Thymus (tissue), 11 donors: Measurements from ENCODE around the gene CMIP. TPM values are rescaled to one million over a fixed set of nuclear protein-coding genes. Genes with fewer than 3 reads are reported as not detected.

ENCODE experiments used
- DNase-seq, 9 donors: peaks; one replicate each; pipeline ENCODE4 v3.0.0-alpha.2; 2013; ENCODE audit warnings: low spot score in 9 of 9, low read depth in 6 of 9, missing footprints in 1 of 9
- H3K27ac ChIP-seq, 2 donors: one replicate each; pipeline ENCODE4 v1.5.1; 2013; ENCODE audit warnings: control low read depth in 1 of 2, low read depth in 1 of 2, low read length in 1 of 2, mild to moderate bottlenecking in 1 of 2, moderate library complexity in 1 of 2
- H3K27me3 ChIP-seq, 2 donors: one replicate each; pipeline ENCODE4 v1.5.1; 2013; ENCODE audit warnings: low read length in 1 of 2; ENCODE audit not compliant: control insufficient read depth in 2 of 2, insufficient read depth in 1 of 2
- H3K36me3 ChIP-seq, 2 donors: one replicate each; pipeline ENCODE4 v1.5.1; 2013; ENCODE audit warnings: low read length in 1 of 2, mild to moderate bottlenecking in 1 of 2, moderate library complexity in 1 of 2; ENCODE audit not compliant: control insufficient read depth in 2 of 2, insufficient read depth in 2 of 2
- H3K4me1 ChIP-seq, 2 donors: one replicate each; pipeline ENCODE4 v1.5.1; 2013; ENCODE audit warnings: low read length in 2 of 2; ENCODE audit not compliant: control insufficient read depth in 2 of 2, insufficient read depth in 2 of 2
- H3K4me3 ChIP-seq, 2 donors: one replicate each; pipeline ENCODE4 v1.5.1; 2013; ENCODE audit warnings: low read length in 2 of 2, control low read depth in 1 of 2, mild to moderate bottlenecking in 1 of 2
- H3K9me3 ChIP-seq, 2 donors: one replicate each; pipeline ENCODE4 v1.5.1; 2013; ENCODE audit warnings: low read length in 1 of 2, mild to moderate bottlenecking in 1 of 2; ENCODE audit not compliant: control insufficient read depth in 2 of 2, insufficient read depth in 1 of 2
- WGBS: extraction: QIAGEN DNeasy Blood & Tissue Kit; methylation state at CpG from one replicate; pipeline ENCODE4 v1.1.7; 2013; 5-methylcytosine and 5-hydroxymethylcytosine counted together
- polyA plus RNA-seq: library from polyadenylated mRNA; stranded (reverse); fragments of 200-250 nt; gene quantifications from one replicate; pipeline ENCODE4 v1.2.3, GENCODE V29; 2013
- total RNA-seq: library from RNA; stranded (reverse); fragments of 120-200 nt; gene quantifications from one replicate; pipeline ENCODE4 v1.2.4, GENCODE V29; 2013
- donor health status: healthy.

CMIP gene
- total and polyA plus RNA-seq, 2 donors, result 5.2 to 19.4 TPM

GRCh38 chr16:81469710-81470535 is 25.3 kb downstream of the CMIP start:
- H3K27me3 ChIP-seq, result no peaks in the 10 kb centered on the region
- WGBS, result 21% methylated on average over 13 of the region's 13 CpGs
- no peaks in the 10 kb centered on the region for H3K9me3 ChIP-seq
- DNase-seq, result peak in 8 of 9 donors; percentile 55 to 90 (median 66)
- H3K27ac ChIP-seq, result peak overlapping the region; percentile 61 to 93
- peaks cover 38 to 73% of the 10 kb centered on the region in 2 donors for H3K4me1 ChIP-seq
- H3K36me3 ChIP-seq, result peaks cover 6 to 14% of the 10 kb centered on the region in 2 donors
- H3K4me3 ChIP-seq, result peak overlapping the region in 1 of 2 donors; percentile 32

- 96% methylated on average over 9 of the region's 9 CpGs for WGBS
- peaks cover 38 to 73% of the 10 kb centered on the region in 2 donors for H3K4me1 ChIP-seq
These were observed 26.4 kb downstream of the CMIP start for GRCh38 chr16:81470796-81471636.

GRCh38 chr16:81471882-81472281 is 27.3 kb downstream of the CMIP start:
- Histone ChIP-seq H3K4me1 (peaks cover 40 to 71% of the 10 kb centered on the region in 2 donors), H3K9me3 (peaks cover 0 to 1% of the 10 kb centered on the region in 2 donors), H3K4me3 (no peak overlapping the region), H3K27me3 (no peaks in the 10 kb centered on the region), H3K27ac (no peak overlapping the region), H3K36me3 (peaks cover 6 to 8% of the 10 kb centered on the region in 2 donors)
- DNase-seq, result no peak
- WGBS, result 94% methylated on average over 8 of the region's 8 CpGs

More at GRCh38 chr16:81470796-81471636, 26.4 kb downstream of the CMIP start:
- Histone ChIP-seq H3K27me3 (no peaks in the 10 kb centered on the region), H3K36me3 (peaks cover 6 to 8% of the 10 kb centered on the region in 2 donors), H3K9me3 (peaks cover 0 to 1% of the 10 kb centered on the region in 2 donors), H3K4me3 (no peak overlapping the region), H3K27ac (peak overlapping the region in 1 of 2 donors; percentile 61)
- no peak for DNase-seq

GRCh38 chr16:81472391-81472790 is 27.8 kb downstream of the CMIP start:
- Histone ChIP-seq H3K4me3 (no peak overlapping the region), H3K27me3 (no peaks in the 10 kb centered on the region), H3K36me3 (peaks cover 6 to 10% of the 10 kb centered on the region in 2 donors), H3K4me1 (peaks cover 40 to 71% of the 10 kb centered on the region in 2 donors), H3K9me3 (peaks cover 0 to 1% of the 10 kb centered on the region in 2 donors), H3K27ac (no peak overlapping the region)
- DNase-seq, result no peak
- 89% methylated on average over 7 of the region's 7 CpGs for WGBS

- 96% methylated on average over 14 of the region's 14 CpGs for WGBS
These were observed 28.5 kb downstream of the CMIP start for GRCh38 chr16:81473066-81473488.

GRCh38 chr16:81473558-81473957 is 28.9 kb downstream of the CMIP start:
- H3K36me3 ChIP-seq, result peaks cover 6 to 10% of the 10 kb centered on the region in 2 donors
- H3K27ac ChIP-seq, result peak overlapping the region in 1 of 2 donors; percentile 17
- peaks cover 0 to 1% of the 10 kb centered on the region in 2 donors for H3K9me3 ChIP-seq
- 91% methylated on average over 10 of the region's 10 CpGs for WGBS
- no peak overlapping the region for H3K4me3 ChIP-seq
- peaks cover 32 to 71% of the 10 kb centered on the region in 2 donors for H3K4me1 ChIP-seq
- H3K27me3 ChIP-seq, result no peaks in the 10 kb centered on the region
- no peak for DNase-seq

More at GRCh38 chr16:81473066-81473488, 28.5 kb downstream of the CMIP start:
- Histone ChIP-seq H3K27ac (no peak overlapping the region), H3K4me1 (peaks cover 37 to 71% of the 10 kb centered on the region in 2 donors), H3K36me3 (peaks cover 6 to 10% of the 10 kb centered on the region in 2 donors), H3K4me3 (no peak overlapping the region), H3K27me3 (no peaks in the 10 kb centered on the region), H3K9me3 (peaks cover 0 to 1% of the 10 kb centered on the region in 2 donors)
- DNase-seq, result no peak

- H3K4me1 ChIP-seq, result peaks cover 25 to 71% of the 10 kb centered on the region in 2 donors
- H3K4me3 ChIP-seq, result no peak overlapping the region
- DNase-seq, result no peak
- H3K9me3 ChIP-seq, result peaks cover 0 to 1% of the 10 kb centered on the region in 2 donors
- peak overlapping the region; percentile 17 to 43 for H3K27ac ChIP-seq
- no peaks in the 10 kb centered on the region for H3K27me3 ChIP-seq
- H3K36me3 ChIP-seq, result peaks cover 9 to 10% of the 10 kb centered on the region in 2 donors
- WGBS, result 96% methylated on average over 20 of the region's 20 CpGs
These were observed 29.7 kb downstream of the CMIP start for GRCh38 chr16:81473969-81474959.
